ENCODE results near the gene MBTPS1. TPM values are rescaled to one million over a fixed set of nuclear protein-coding genes. Genes with fewer than 3 reads are reported as not detected.

MBTPS1 gene
- total RNA-seq, 4 donors from 2014 or later = 126 to 185 (median 166) TPM

GRCh38 chr16:84020353-84020752 is 96.4 kb downstream of the MBTPS1 start:
- no peaks in the 10 kb centered on the region for H3K4me1 ChIP-seq
- no peaks in the 10 kb centered on the region for H3K27me3 ChIP-seq
- H3K27ac ChIP-seq = no peak overlapping the region
- intact Hi-C loops (cut with DNase I) = no loop called here
- no peaks in the 10 kb centered on the region for H3K36me3 ChIP-seq
- no peak for DNase-seq
- H3K9me3 ChIP-seq = no peaks in the 10 kb centered on the region
- WGBS, 2 donors = 92 to 98% methylated on average over 9 of the region's 9 CpGs
- TF ChIP-seq CTCF (IDR thresholded peaks at IDR 0.05) (no peak), POLR2A (IDR thresholded peaks at IDR 0.05) (no peak)
- no peak overlapping the region for H3K4me3 ChIP-seq (replicated peaks in 1 of 3)

GRCh38 chr16:84018710-84019109 is 98.0 kb downstream of the MBTPS1 start:
- H3K27ac ChIP-seq = no peak overlapping the region
- 92% methylated on average over 4 of the region's 4 CpGs for WGBS, 2 donors

GRCh38 chr16:84016477-84016876 is 100.3 kb downstream of the MBTPS1 start:
- no peaks in the 10 kb centered on the region for H3K4me1 ChIP-seq
- H3K9me3 ChIP-seq = no peaks in the 10 kb centered on the region
- no peaks in the 10 kb centered on the region for H3K36me3 ChIP-seq
- TF ChIP-seq POLR2A (IDR thresholded peaks at IDR 0.05) (no peak), CTCF (IDR thresholded peaks at IDR 0.05) (no peak)
- H3K27ac ChIP-seq = no peak overlapping the region
- WGBS, 2 donors = 87 to 99% methylated on average over 9 to 12 of the region's 12 CpGs
- intact Hi-C loops (cut with DNase I) = no loop called here
- no peak for DNase-seq
- H3K4me3 ChIP-seq (replicated peaks in 1 of 3) = no peak overlapping the region
- no peaks in the 10 kb centered on the region for H3K27me3 ChIP-seq

More at GRCh38 chr16:84018710-84019109, 98.0 kb downstream of the MBTPS1 start:
- DNase-seq = no peak
- intact Hi-C loops (cut with DNase I) = no loop called here
- no peaks in the 10 kb centered on the region for H3K4me1 ChIP-seq
- no peaks in the 10 kb centered on the region for H3K36me3 ChIP-seq
- no peaks in the 10 kb centered on the region for H3K9me3 ChIP-seq
- TF ChIP-seq CTCF (IDR thresholded peaks at IDR 0.05) (no peak), POLR2A (IDR thresholded peaks at IDR 0.05) (no peak)
- H3K4me3 ChIP-seq (replicated peaks in 1 of 3) = no peak overlapping the region
- H3K27me3 ChIP-seq = no peaks in the 10 kb centered on the region

GRCh38 chr16:84015399-84015798 is 101.3 kb downstream of the MBTPS1 start:
- intact Hi-C loops (cut with DNase I) = no loop called here

More at GRCh38 chr16:84015399-84015798, 101.3 kb downstream of the MBTPS1 start:
- Histone ChIP-seq H3K27me3 (no peaks in the 10 kb centered on the region), H3K27ac (no peak overlapping the region), H3K4me1 (no peaks in the 10 kb centered on the region), H3K9me3 (no peaks in the 10 kb centered on the region), H3K4me3 (replicated peaks in 1 of 3) (no peak overlapping the region), H3K36me3 (no peaks in the 10 kb centered on the region)
- WGBS, 2 donors = 77 to 85% methylated on average over 11 to 12 of the region's 12 CpGs
- DNase-seq = no peak
- TF ChIP-seq CTCF (IDR thresholded peaks at IDR 0.05) = no peak
- TF ChIP-seq POLR2A (IDR thresholded peaks at IDR 0.05) = no peak

All from thyroid gland (tissue), 4 donors.